HepG2 (cell line): ENCODE data around the gene ID3. TPM values are rescaled to one million over a fixed set of nuclear protein-coding genes. Genes with fewer than 3 reads are reported as not detected.
A peak's percentile ranks its signal among the peaks of the same experiment; 100 is the strongest.

Experiments used
- ATAC-seq: fragments of 200-7000 bp; cut with Tn5 transposase; 3 replicates; pipeline ENCODE4 v1.9.1; 2020; ENCODE audit warnings: mild to moderate bottlenecking, moderate library complexity
- BruUV-seq: library from RNA; stranded (reverse); fragments of 400-500 nt; replicated peaks from 2 replicates; lab custom pipeline; 2021; lab: Mats Ljungman, UMichigan
- CTCF ChIA-PET: fragments of 300-600 bp; formaldehyde crosslinking; extraction: SDS; loops from one replicate; lab custom pipeline; 2021; ENCODE audit warnings: low total read pairs, inconsistent platforms, low intra/inter-chr PET ratio; lab: Yijun Ruan, JAX
- POLR2A ChIA-PET: fragments of 350-600 bp; sonication (Branson Sonifier 250); formaldehyde crosslinking; loops from one replicate; lab custom pipeline; 2020; ENCODE audit warnings: antibody characterized with exemption, inconsistent platforms; lab: Yijun Ruan, JAX
- DNase-seq: peaks from one replicate; pipeline ENCODE4 v3.0.0-alpha.2; 2015; ENCODE audit warnings: low spot score
- FAIRE-seq: peaks from 3 replicates; lab custom pipeline; 2011; peaks lifted over from hg19 to GRCh38; lab: Jason Lieb, UNC
- H2AFZ ChIP-seq: one replicate; pipeline ENCODE4 v1.6.1; 2011; ENCODE audit warnings: low read length, inconsistent platforms
- H3K27ac ChIP-seq: fragments of 300-600 bp; 3 replicates; pipeline ENCODE4 v1.8.0; 2011; ENCODE audit warnings: mixed run types, mild to moderate bottlenecking, mixed read lengths, low read length, inconsistent platforms; ENCODE audit not compliant: insufficient read depth; ENCODE audit errors: extremely low read length
- H3K27me3 ChIP-seq, 2 experiments: fragments of 200-600 bp in 1 of 2; 2 replicates in 1 of 2; 3 replicates in 1 of 2; pipeline versions ENCODE4 v1.6.0 to v1.8.0; 2011; ENCODE audit warnings: low read length in 2 of 2, mild to moderate bottlenecking in 2 of 2, moderate library complexity in 2 of 2, inconsistent platforms in 1 of 2; ENCODE audit not compliant: insufficient read depth in 2 of 2, control insufficient read depth in 1 of 2
- H3K36me3 ChIP-seq, 2 experiments: fragments of 200-600 bp in 1 of 2; replicated peaks in 1 of 2; 2 replicates in 1 of 2; 3 replicates in 1 of 2; pipeline versions ENCODE4 v1.5.1 to v1.8.0; 2011; ENCODE audit warnings: low read length in 2 of 2, inconsistent platforms in 1 of 2; ENCODE audit not compliant: insufficient read depth in 2 of 2, control insufficient read depth in 1 of 2
- H3K4me1 ChIP-seq: 2 replicates; pipeline ENCODE4 v1.5.1; 2012; ENCODE audit warnings: low read length, inconsistent platforms; ENCODE audit not compliant: insufficient read depth
- H3K4me2 ChIP-seq: 2 replicates; pipeline ENCODE4 v1.6.0; 2011; ENCODE audit warnings: low read depth, low read length, inconsistent platforms
- H3K4me3 ChIP-seq, 3 experiments: fragments of 200-600 bp in 1 of 3; sonication (generic), shearing (Covaris generic) in 1 of 3; replicated peaks in 1 of 3; 2 replicates each; pipeline ENCODE4 v1.5.1; 2011 to 2016; ENCODE audit warnings: low read length in 3 of 3, inconsistent platforms in 2 of 3, low read depth in 2 of 3, mild to moderate bottlenecking in 2 of 3, control low read depth in 1 of 3, mixed read lengths in 1 of 3; ENCODE audit not compliant: insufficient read depth in 1 of 3
- H3K79me2 ChIP-seq: one replicate; pipeline ENCODE4 v1.6.1; 2011; ENCODE audit warnings: low read length, inconsistent platforms; ENCODE audit not compliant: insufficient read depth
- H3K9ac ChIP-seq: 2 replicates; pipeline ENCODE4 v1.6.0; 2011; ENCODE audit warnings: mild to moderate bottlenecking, low read depth, low read length, inconsistent platforms; ENCODE audit not compliant: insufficient read depth
- H3K9me3 ChIP-seq: 2 replicates; pipeline ENCODE4 v1.5.1; 2012; ENCODE audit warnings: mild to moderate bottlenecking, low read length
- H4K20me1 ChIP-seq: 2 replicates; pipeline ENCODE4 v1.6.0; 2011; ENCODE audit warnings: inconsistent platforms, mild to moderate bottlenecking, low read length, moderate library complexity; ENCODE audit not compliant: insufficient read depth
- CEBPG ChIP-seq: IDR thresholded peaks from 2 replicates; pipeline ENCODE4 v1.6.1; 2016
- DNMT1 ChIP-seq: sonication (generic); formaldehyde crosslinking; IDR thresholded peaks from 2 replicates; pipeline ENCODE4 v1.5.1; 2020; ENCODE audit warnings: mild to moderate bottlenecking, missing genetic modification reagents
- FOSL1 ChIP-seq: sonication (generic); formaldehyde crosslinking; IDR thresholded peaks from 2 replicates; pipeline ENCODE4 v1.9.0; 2021; ENCODE audit warnings: missing genetic modification reagents, borderline replicate concordance
- HDAC2 ChIP-seq: sonication (generic); formaldehyde crosslinking; IDR thresholded peaks from 2 replicates; pipeline ENCODE4 v1.4.0; 2020; ENCODE audit warnings: missing genetic modification reagents
- HOXD1 ChIP-seq: sonication (generic); formaldehyde crosslinking; IDR thresholded peaks from 2 replicates; pipeline ENCODE4 v1.5.0; 2020; ENCODE audit warnings: missing genetic modification reagents
- KDM1A ChIP-seq: IDR thresholded peaks from 2 replicates; pipeline ENCODE4 v1.6.1; 2016; ENCODE audit warnings: missing compliant biosample characterization
- KDM2A ChIP-seq: sonication (generic); formaldehyde crosslinking; IDR thresholded peaks from 2 replicates; pipeline ENCODE4 v1.4.0; 2020; ENCODE audit warnings: low read depth, missing genetic modification reagents, borderline replicate concordance
- MED1 ChIP-seq: sonication (generic); formaldehyde crosslinking; IDR thresholded peaks from 2 replicates; pipeline ENCODE4 v1.4.0; 2020; ENCODE audit warnings: missing genetic modification reagents
- MTA3 ChIP-seq: sonication (generic); formaldehyde crosslinking; IDR thresholded peaks from 2 replicates; pipeline ENCODE4 v1.4.0; 2020; ENCODE audit warnings: missing genetic modification reagents
- RARA ChIP-seq: IDR thresholded peaks from 2 replicates; pipeline ENCODE4 v1.6.1; 2016; ENCODE audit warnings: missing genetic modification reagents, missing compliant biosample characterization
- REPIN1 ChIP-seq: sonication (generic); formaldehyde crosslinking; IDR thresholded peaks from 2 replicates; pipeline ENCODE4 v1.8.0; 2022; ENCODE audit warnings: missing genetic modification reagents, low read depth, mild to moderate bottlenecking, borderline replicate concordance
- TCF7L2 ChIP-seq: IDR thresholded peaks from 2 replicates; pipeline ENCODE4 v1.6.1; 2011; ENCODE audit warnings: mild to moderate bottlenecking, low read depth, low read length, moderate library complexity
- ZMYM3 ChIP-seq: sonication (generic); formaldehyde crosslinking; IDR thresholded peaks from 2 replicates; pipeline ENCODE4 v1.5.1; 2020; ENCODE audit warnings: mild to moderate bottlenecking, missing genetic modification reagents
- ZNF12 ChIP-seq: sonication (generic); formaldehyde crosslinking; IDR thresholded peaks from 2 replicates; pipeline ENCODE4 v1.5.0; 2020; ENCODE audit warnings: missing genetic modification reagents
- ZNF264 ChIP-seq: sonication (generic); formaldehyde crosslinking; IDR thresholded peaks from 2 replicates; pipeline ENCODE4 v1.4.0; 2020; ENCODE audit warnings: missing genetic modification reagents
- ZNF558 ChIP-seq: sonication (generic); formaldehyde crosslinking; IDR thresholded peaks from 2 replicates; pipeline ENCODE4 v1.9.0; 2022; ENCODE audit warnings: mild to moderate bottlenecking, missing genetic modification reagents, borderline replicate concordance
- ZNF562 ChIP-seq: sonication (generic); formaldehyde crosslinking; IDR thresholded peaks from 2 replicates; pipeline ENCODE4 v1.8.0; 2022; ENCODE audit warnings: missing genetic modification reagents, borderline replicate concordance
- ZNF619 ChIP-seq: sonication (generic); formaldehyde crosslinking; IDR thresholded peaks from 2 replicates; pipeline ENCODE4 v1.4.0; 2020; ENCODE audit warnings: mild to moderate bottlenecking, missing genetic modification reagents
- ZSCAN22 ChIP-seq: sonication (generic); formaldehyde crosslinking; IDR thresholded peaks from 2 replicates; pipeline ENCODE4 v1.4.0; 2020; ENCODE audit warnings: mild to moderate bottlenecking, missing genetic modification reagents
- WGBS: methylation state at CpG from one replicate; pipeline ENCODE4 v1.1.6; 2017; ENCODE audit warnings: low lambda C conversion rate; 5-methylcytosine and 5-hydroxymethylcytosine counted together
- in situ Hi-C: cut with HindIII; loops from 2 replicates; pipeline ENCODE4 v1.10.0; 2017; ENCODE audit warnings: low pct_unique_long_range_greater_than_20kb; ENCODE audit not compliant: extremely low pct_ligation_motif_present
- intact Hi-C: fragments of 100-400 bp; cut with micrococcal nuclease; formaldehyde crosslinking; loops from one replicate; pipeline ENCODE4 v1.10.0; 2022; ENCODE audit not compliant: unreplicated experiment
- polyA plus RNA-seq, 8 experiments: library from polyadenylated mRNA; depleted of rRNA in 3 of 8; stranded (reverse) in 7 of 8; unstranded in 1 of 8; fragments of >200 nt; fragmentation: Illumina TruSeq in 4 of 8; extraction: Trizol in 4 of 8; gene quantifications; 2 replicates each; pipeline versions ENCODE4 v1.2.1 to v1.2.3, GENCODE V29; 2011 to 2016; ENCODE audit warnings: low read depth in 4 of 8, missing spikeins in 1 of 8, mixed read lengths in 1 of 8; ENCODE audit not compliant: insufficient read depth in 1 of 8
- total RNA-seq, 5 experiments: library from RNA; depleted of rRNA; stranded (reverse); fragments of >200 nt; fragmentation: Illumina TruSeq; extraction: Trizol; gene quantifications; 2 replicates each; pipeline ENCODE4 v1.2.3, GENCODE V29; 2016; ENCODE audit warnings: low read depth in 1 of 5
- TF ChIP-seq, protein P1 (sequence below): IDR thresholded peaks from 2 replicates; pipeline ENCODE4 v1.6.1; 2016
- TF ChIP-seq, protein P2 (sequence below): sonication (generic); formaldehyde crosslinking; conservative IDR thresholded peaks from 2 replicates; pipeline ENCODE4 v1.8.0; 2022; ENCODE audit warnings: mild to moderate bottlenecking, moderate library complexity, missing genetic modification reagents
- TF ChIP-seq, protein P3 (sequence below), 2 experiments: sonication (generic) in 1 of 2; formaldehyde crosslinking in 1 of 2; IDR thresholded peaks; 2 replicates each; pipeline versions ENCODE4 v1.5.1 to v1.6.1; 2011 to 2020; ENCODE audit warnings: borderline replicate concordance in 1 of 2, low read depth in 1 of 2, low read length in 1 of 2, mild to moderate bottlenecking in 1 of 2, missing genetic modification reagents in 1 of 2, moderate library complexity in 1 of 2

ID3 gene
- total and polyA plus RNA-seq, 2 of the 13 experiments (the other 11 are each of a cell fraction or from before 2014, with no cell fraction given), result 64.8 to 115 TPM

DNA sequence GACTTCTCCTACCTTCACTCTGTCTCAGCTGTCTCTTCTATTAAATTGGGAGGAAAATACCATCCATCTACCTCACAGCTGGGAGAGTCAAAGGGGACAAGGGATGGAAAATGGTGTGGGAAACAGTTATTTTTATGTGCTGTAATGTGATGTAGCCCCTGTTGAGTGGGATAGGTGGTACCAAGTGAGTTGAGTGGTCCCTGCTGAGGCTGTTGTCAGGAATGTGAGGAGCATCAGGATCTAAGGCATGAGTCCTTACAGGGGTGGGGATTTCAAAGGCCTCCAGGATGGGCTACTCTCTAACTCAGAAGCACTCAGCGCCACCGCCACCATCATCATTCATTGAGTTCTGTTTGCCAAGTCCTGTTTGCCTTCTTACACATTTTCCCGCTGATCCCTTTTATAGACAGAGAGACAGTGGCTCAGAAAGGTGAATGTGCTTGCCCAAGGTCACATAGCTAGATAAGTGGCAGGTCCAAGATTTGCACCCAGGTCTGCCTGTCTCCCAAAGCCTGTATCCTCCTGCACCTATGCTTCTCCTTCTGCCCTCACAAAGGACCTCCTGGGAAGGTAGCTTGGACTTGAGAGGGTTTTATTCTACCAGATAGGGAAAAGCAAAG is 4.6 kb upstream of the ID3 start:
- Histone ChIP-seq H3K79me2 (peaks cover 4% of the 10 kb centered on the region), H3K4me3 (peak overlapping the region in 2 of 3 experiments; percentile 18 to 20; a peak in 2 of 6 replicates), H3K9me3 (no peaks in the 10 kb centered on the region), H3K36me3 (no peaks in the 10 kb centered on the region), H3K4me1 (peaks cover 84% of the 10 kb centered on the region), H3K4me2 (peak overlapping the region; percentile 62), H4K20me1 (peaks cover 4% of the 10 kb centered on the region; the same call in 1 of the 2 replicates), H2AFZ (no peak overlapping the region), H3K27ac (peak overlapping the region; percentile 98), H3K27me3 (no peaks in the 10 kb centered on the region), H3K9ac (peak overlapping the region; percentile 35)
- BruUV-seq, result no TSS peak
- peak; percentile 15 for ATAC-seq
- FAIRE-seq, result peak; percentile 97
- peak; percentile 93 for DNase-seq
- ChIA-PET CTCF (no interaction called here), POLR2A (interaction anchor here (1.2 to 2.8 kb wide), 4 partner anchors 8 to 28 kb away, joined by 3 to 22 read pairs (median 8); no protein-coding TSS in a partner anchor)
- in situ Hi-C loops (no loop called here), intact Hi-C loops (no loop called here)
- 0% methylated on average over 3 of the region's 3 CpGs for WGBS
- TF ChIP-seq MED1 (CRISPR knock-in tag) (peak; percentile 54), ZMYM3 (CRISPR knock-in tag) (peak; percentile 87; the same call in 1 of the 2 replicates), DNMT1 (CRISPR knock-in tag) (no peak), ZNF12 (CRISPR knock-in tag) (no peak), TCF7L2 (no peak), FOSL1 (no peak), HDAC2 (CRISPR knock-in tag) (peak; percentile 82), MTA3 (CRISPR knock-in tag) (no peak), ZNF558 (CRISPR knock-in tag) (no peak), ZNF619 (CRISPR knock-in tag) (no peak), KDM2A (CRISPR knock-in tag) (0 out of 2 replicates have a peak, but pooled peaks have one; percentile 21), HOXD1 (CRISPR knock-in tag) (0 out of 2 replicates have a peak, but pooled peaks have one; percentile 43), ZNF562 (CRISPR knock-in tag) (no peak), KDM1A (CRISPR knock-in tag) (peak; percentile 78; the same call in 1 of the 2 replicates), RARA (CRISPR knock-in tag) (peak; percentile 30; the same call in 1 of the 2 replicates), ZNF264 (CRISPR knock-in tag) (peak; percentile 61; the same call in 1 of the 2 replicates), REPIN1 (CRISPR knock-in tag) (0 out of 2 replicates have a peak, but pooled peaks have one; percentile 26), ZSCAN22 (CRISPR knock-in tag) (no peak), CEBPG (CRISPR knock-in tag) (peak; percentile 36; the same call in 1 of the 2 replicates)
- TF ChIP-seq, protein P1, sequence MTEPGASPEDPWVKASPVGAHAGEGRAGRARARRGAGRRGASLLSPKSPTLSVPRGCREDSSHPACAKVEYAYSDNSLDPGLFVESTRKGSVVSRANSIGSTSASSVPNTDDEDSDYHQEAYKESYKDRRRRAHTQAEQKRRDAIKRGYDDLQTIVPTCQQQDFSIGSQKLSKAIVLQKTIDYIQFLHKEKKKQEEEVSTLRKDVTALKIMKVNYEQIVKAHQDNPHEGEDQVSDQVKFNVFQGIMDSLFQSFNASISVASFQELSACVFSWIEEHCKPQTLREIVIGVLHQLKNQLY (CRISPR knock-in tag), result no peak
- TF ChIP-seq, protein P2, sequence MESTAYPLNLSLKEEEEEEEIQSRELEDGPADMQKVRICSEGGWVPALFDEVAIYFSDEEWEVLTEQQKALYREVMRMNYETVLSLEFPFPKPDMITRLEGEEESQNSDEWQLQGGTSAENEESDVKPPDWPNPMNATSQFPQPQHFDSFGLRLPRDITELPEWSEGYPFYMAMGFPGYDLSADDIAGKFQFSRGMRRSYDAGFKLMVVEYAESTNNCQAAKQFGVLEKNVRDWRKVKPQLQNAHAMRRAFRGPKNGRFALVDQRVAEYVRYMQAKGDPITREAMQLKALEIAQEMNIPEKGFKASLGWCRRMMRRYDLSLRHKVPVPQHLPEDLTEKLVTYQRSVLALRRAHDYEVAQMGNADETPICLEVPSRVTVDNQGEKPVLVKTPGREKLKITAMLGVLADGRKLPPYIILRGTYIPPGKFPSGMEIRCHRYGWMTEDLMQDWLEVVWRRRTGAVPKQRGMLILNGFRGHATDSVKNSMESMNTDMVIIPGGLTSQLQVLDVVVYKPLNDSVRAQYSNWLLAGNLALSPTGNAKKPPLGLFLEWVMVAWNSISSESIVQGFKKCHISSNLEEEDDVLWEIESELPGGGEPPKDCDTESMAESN, result 0 out of 2 replicates have a peak, but pooled peaks have one; percentile 48
- TF ChIP-seq, protein P3, sequence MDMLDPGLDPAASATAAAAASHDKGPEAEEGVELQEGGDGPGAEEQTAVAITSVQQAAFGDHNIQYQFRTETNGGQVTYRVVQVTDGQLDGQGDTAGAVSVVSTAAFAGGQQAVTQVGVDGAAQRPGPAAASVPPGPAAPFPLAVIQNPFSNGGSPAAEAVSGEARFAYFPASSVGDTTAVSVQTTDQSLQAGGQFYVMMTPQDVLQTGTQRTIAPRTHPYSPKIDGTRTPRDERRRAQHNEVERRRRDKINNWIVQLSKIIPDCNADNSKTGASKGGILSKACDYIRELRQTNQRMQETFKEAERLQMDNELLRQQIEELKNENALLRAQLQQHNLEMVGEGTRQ (IDR thresholded peaks at IDR 0.05; ENCODE audit: low read depth, low read length), result no peak
- TF ChIP-seq, protein P3 (CRISPR knock-in tag; IDR thresholded peaks at IDR 0.05; ENCODE audit: borderline replicate concordance), result no peak
